Left cardiac atrium (tissue), 4 donors: ENCODE data around the gene MANSC1. TPM values are rescaled to one million over a fixed set of nuclear protein-coding genes. Genes with fewer than 3 reads are reported as not detected.
A peak's percentile ranks its signal among the peaks of the same experiment; 100 is the strongest.
"Not testable (repeated sequence)": the region's sequence is repeated elsewhere in the genome, so short reads cannot be mapped to it uniquely, and the experiment has no call there.

Experiments used
- ATAC-seq, 2 donors: fragments of 200-7000 bp; cut with Tn5 transposase; one replicate each; pipeline ENCODE4 v1.9.1; 2020; ENCODE audit warnings: mild to moderate bottlenecking in 2 of 2, moderate library complexity in 2 of 2
- DNase-seq: peaks from one replicate; pipeline ENCODE4 v3.0.0-alpha.2; 2020
- intact Hi-C, 2 donors: fragments of 100-400 bp; cut with DNase I; formaldehyde crosslinking; loops; one replicate each; pipeline versions ENCODE4 v1.14.1 to v1.15.1; 2022 to 2023
- total RNA-seq, 2 donors: library from RNA; stranded (reverse); fragmentation: NEBNext Ultra II Directional; extraction: Animal tissue kit (Norgen Biotek cat#: 25700); gene quantifications; one replicate each; pipeline ENCODE4 v1.2.1, GENCODE V29; 2021
- donor health status: DM: no; HTN: yes; CAD: no.
- donor health status: DM: no; HTN: yes; CAD: no; lungs with severe emphysema.
- donor health status: DM: yes; HTN: yes; CAD: no.
- donor health status: Dilated cardiomyopathy.

Gene MANSC1
- total RNA-seq, 2 donors from 2014 or later = 12.0 to 18.5 TPM

DNA sequence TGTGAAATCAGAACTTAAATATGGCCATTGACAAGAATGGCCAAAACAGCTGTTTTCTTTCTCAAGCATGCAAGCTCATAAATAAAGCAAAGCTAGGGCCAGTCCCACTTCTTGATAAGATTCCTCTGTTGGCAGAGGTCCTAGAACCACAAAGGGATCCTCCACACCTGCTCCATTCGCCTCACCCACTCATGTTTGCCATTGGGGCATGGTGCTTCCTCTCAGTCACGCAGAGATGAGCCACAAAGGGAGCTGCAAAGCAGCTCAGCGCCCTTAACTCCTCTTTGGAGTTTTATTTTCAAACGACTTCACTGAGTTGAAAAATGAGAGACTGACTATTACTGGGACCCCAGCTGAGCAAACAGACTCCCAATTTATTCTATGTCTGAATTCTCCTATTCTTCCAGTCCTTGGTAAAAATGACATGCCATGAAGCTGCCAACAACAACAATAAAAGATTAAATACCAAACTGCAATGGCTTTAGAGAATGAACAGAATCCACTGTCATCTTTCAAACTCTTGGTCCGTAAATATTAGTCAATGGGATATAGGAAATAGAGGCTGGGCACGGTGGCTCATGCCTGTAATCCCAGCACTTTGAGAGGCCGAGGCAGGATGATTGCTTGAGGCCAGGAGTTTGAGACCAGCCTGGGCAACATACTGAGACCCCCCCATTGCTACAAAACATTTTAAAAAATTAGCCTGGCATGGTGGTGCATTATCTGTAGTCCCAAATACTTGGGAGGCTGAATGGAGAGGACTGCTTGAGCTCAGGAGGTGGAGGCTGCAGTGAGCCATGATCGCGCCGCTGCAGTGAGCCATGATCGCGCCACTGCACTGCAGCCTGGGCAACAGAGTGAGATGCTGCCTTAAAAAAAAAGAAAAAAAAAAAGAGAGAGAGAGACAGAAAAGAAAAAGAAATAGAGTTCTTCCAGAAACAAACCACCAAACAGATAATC lies 16.4 kb downstream of the MANSC1 start:
- ATAC-seq = peak in 1 of 2 donors; percentile 62
- intact Hi-C loops = loop anchor here (2.0 to 5.0 kb wide), 2 partner anchors 251 to 253 kb away; no protein-coding TSS in a partner anchor

DNA sequence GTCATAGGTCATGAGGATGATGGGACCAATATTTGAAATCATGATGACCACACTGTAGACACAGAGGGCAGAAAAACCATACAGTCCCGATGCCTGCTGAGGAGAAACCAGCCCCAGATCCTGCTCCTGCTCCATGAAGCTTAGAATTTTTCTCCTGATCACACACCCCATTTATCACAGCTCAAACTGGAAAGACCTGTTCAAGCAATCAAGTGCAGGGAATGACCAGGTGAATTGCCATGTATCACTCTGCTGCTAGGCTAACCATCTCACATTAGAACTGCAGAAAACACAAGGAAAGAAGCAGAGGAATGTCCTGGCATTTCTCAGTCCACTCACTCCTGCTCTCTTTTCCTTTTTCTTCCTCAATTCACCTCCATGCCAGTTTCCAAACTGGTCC lies 18.1 kb downstream of the MANSC1 start:
- ATAC-seq (no peak), DNase-seq (no peak)
- intact Hi-C loops = loop anchor here in 1 of 2 donors (5.0 kb wide), 1 partner anchor 250 kb away; no protein-coding TSS in a partner anchor

More for the DNA sequence above, 16.4 kb downstream of the MANSC1 start:
- DNase-seq = no peak

DNA sequence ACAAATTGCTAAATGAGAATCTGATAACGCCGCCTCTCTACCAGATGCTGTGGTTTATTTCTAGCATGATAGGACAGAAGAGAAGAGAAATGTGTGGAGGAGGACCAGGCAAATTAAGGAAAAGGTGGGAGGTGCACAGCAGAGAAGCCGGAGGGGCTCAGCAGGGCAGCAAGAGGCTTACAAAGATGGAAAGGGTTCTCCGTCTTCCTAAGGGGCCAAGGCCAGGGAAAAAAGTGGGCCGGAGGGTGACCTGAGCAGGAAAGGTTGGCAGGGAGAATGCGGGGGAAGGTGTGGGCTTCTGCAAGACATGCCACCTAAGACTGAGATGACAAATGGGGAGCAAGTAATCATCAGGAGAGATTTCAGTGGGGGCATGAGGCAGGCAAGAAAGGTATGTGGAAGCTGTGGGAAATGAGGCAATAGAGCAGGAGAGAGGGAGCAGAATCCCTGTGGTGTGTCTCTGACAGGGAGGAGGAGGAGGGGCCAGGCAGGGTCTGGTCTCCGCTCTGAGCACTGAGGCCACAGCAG lies 18.7 kb downstream of the MANSC1 start:
- ATAC-seq (no peak), DNase-seq (no peak)
- intact Hi-C loops = loop anchor here in 1 of 2 donors (5.0 kb wide), 1 partner anchor 249 kb away; no protein-coding TSS in a partner anchor

DNA sequence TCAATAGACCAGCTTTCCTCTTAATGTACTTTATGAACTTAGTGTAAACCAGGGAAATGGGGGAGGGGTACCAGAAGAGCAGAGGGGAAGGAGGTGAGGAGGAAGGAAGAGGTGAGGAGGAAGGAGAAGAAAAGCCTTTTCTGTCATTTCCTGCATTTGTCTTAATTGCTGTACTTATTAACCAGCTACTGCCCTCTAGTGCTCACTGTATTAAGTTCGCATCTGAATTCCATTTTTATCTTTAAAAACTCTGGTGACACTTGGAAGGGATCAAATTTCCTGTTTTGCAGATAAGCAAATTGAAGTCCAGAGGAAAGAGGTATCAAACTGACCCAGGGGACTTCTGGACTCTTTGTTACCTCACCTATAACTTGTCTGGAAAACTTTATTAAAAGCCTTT lies 22.2 kb downstream of the MANSC1 start:
- intact Hi-C loops = loop anchor here in 1 of 2 donors (2.0 to 10.0 kb wide), 2 partner anchors 245 to 743 kb away; no protein-coding TSS in a partner anchor
- ATAC-seq (peak; percentile 27 to 47), DNase-seq (no peak)

DNA sequence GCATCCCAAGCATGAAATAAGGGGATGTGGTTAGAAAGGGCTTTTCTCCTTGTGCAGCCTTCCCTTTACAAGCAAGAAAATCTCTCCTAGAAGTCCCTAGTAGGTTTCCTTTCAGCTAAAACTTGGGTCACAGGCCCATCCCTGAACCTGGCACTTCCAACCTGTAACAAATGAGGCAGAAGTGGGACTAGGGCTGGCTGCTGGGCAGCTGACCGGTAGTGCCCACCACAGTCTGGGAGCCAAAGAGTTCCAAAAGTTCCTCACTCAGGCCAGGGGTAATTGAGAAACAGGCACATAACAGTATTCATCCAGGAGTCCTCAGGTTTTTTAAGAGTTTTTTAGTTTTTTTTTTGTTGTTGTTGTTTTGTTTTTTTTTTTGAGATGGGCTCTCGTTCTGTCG lies 23.8 kb downstream of the MANSC1 start:
- no peak for ATAC-seq
- no peak for DNase-seq
- intact Hi-C loops = loop anchor here in 1 of 2 donors (2.0 to 10.0 kb wide), 2 partner anchors 243 to 741 kb away; no protein-coding TSS in a partner anchor

DNA sequence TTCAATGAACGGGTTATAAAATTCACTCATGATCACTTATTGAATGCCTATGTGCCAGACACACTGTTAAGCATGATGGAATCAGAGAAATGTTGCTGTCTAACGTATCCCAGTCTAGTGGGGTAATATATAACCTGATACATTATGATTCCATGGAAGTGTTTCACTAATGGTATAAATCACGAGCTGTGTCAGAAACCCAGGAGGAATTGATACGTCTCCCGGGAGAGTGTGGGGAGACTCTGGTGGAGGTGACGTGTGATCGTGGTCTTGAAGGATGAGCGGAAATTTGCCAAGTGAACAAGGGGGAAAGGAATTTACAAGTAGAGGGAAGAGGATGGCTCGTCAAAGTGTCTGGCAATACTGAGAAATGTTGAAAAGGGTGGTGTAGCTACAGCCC lies 26.5 kb downstream of the MANSC1 start:
- no peak for DNase-seq
- intact Hi-C loops = loop anchor here in 1 of 2 donors (10.0 kb wide), 1 partner anchor 739 kb away; no protein-coding TSS in a partner anchor
- ATAC-seq = no peak

DNA sequence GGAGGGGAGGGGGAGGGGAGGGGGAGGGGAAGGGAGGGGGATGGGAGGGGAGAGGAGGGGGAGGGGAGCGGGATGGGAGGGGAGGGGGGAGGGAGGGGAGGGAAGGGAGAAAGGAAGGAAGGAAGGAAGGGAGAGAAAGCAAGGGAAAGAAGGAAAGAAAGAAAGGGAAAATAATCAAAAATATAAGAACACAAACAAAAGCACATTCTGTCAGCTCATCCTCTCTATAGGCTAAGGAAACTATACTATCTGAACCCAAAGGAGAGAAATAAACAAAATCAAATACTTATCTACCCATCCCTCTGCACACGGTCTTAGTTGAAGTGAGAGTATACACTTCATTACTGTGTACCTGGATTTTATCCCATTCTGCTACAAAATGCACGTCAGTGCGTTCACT lies 26.9 kb downstream of the MANSC1 start:
- DNase-seq = no peak
- intact Hi-C loops = loop anchor here in 1 of 2 donors (10.0 kb wide), 1 partner anchor 738 kb away; no protein-coding TSS in a partner anchor
- ATAC-seq = no peak

DNA sequence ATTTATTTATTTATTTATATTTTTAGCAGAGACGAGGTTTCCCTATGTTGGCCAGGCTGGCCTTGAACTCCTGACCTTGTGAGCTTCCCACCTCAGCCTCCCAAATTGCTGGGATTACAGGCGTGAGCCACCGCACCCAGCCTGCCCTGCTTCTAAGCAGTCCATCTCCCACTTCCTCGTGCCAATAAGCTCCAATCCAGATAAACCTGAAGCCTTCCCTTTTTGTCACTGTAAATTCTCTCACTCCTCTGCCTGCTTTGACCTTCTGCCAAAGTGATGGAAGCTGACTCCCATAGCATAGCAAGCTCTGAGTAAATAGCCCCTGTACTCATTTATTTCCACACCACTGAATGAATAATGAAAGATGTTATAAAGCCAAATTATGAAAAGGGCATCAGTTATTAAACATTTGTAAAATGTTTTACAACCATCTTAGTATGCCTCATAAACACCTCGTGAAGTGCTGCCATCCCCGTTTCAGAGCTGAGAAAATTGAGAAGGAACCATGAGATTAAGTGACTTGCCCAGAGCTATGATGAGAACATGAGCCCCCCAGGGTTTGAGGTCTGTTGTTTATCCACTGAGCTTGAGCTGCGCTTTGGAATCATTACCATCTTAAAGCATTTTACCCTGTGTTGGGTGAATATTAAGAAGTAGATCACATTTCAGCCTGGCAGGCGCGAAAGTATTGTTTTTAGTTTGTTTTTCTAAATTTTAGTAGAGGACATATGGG lies 30.4 kb downstream of the MANSC1 start:
- ATAC-seq (peak in 1 of 2 donors; percentile 22), DNase-seq (no peak)
- intact Hi-C loops = loop anchor here in 1 of 2 donors (10.0 kb wide), 1 partner anchor 735 kb away; no protein-coding TSS in a partner anchor

DNA sequence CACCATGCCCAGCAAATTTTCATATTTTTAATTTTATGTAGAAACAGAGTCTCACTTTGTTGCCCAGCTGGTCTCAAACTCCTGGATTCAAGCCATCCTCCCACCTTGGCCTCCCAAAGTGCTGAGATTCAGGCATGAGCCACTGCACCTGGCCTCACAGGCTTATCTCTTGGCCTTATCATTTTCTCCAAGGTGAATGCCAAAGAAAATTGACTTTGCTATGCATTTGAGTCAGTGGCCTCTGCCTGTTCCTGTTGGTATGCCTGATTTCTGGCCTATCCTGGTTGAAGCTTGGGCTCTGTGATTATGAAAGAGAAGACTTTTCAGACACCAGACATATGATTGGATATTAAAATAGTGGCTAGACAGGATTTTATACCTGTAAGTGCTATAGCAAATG lies 34.2 kb downstream of the MANSC1 start:
- DNase-seq (no peak), ATAC-seq (no peak)
- intact Hi-C loops = no loop called here

DNA sequence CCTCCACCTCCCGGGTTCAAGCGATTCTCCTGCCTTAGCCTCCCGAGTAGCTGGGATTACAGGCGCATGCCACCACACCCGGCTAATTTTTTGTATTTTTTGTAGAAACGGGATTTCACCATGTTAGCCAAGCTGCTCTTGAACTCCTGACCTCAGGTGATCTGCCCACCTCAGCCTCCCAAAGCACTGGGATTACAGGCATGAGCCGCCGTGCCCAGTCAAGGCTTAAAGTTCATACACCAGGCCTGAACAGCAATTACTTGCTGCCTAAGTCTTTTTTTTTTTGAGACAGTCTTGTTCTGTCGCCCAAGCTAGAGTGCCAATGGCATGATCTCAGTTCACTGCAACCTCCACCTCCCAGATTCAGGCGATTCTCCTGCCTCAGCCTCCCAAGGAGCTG lies 39.3 kb downstream of the MANSC1 start:
- ATAC-seq, intact Hi-C loops, DNase-seq: not testable (repeated sequence)

DNA sequence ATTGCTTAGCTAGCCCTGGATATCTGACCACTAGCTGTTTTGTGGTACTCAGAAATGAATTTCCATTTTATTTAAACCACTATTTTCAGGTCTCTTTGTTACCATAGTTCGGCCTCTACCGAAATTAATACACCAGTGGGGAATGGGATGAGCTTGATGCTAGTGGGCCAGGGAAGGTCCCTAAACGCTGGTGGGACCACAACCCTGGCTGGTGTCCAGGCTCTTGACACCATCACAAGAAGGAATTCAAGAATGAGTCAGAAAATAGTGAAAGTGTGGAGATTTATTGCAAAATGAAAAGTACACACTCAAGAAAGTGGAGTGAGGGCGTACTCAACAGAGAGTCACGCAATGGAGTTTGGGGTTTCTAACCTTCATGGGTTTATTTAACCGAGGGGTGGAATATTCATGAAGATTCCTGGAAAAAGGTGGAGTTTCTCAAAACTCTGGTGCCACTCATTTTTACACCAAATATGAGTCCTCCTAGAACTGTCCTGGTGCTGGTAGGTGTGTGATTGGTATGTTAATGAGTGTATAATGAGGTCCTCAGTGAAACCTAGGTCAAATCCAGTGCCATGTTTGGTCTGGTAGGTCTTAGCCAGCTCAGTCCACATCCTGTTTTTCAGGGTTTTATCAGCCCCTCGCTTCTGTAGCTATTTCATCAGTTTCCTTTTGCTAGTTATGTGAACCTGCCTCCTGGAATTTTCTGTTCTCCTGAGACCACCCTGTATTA lies 44.3 kb downstream of the MANSC1 start:
- ATAC-seq (no peak), DNase-seq (no peak)
- intact Hi-C loops = no loop called here

DNA sequence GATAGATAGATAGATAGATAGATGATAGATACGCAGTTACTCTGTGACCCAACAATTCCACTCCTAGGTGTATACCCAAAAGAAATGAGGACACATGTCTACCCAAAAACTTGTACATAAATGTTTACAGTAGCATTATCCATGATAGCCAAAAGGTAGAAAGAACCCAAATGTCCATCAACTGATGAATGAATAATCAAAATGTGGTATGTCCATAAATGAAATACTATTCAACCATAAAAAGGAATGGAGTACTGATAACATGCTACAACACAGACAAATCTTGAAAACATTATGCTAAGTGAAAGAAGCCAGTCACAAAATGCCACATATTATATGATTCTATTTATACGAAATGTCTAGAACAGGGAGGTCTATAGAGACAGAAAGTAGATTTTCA lies 47.1 kb downstream of the MANSC1 start:
- intact Hi-C loops = no loop called here

DNA sequence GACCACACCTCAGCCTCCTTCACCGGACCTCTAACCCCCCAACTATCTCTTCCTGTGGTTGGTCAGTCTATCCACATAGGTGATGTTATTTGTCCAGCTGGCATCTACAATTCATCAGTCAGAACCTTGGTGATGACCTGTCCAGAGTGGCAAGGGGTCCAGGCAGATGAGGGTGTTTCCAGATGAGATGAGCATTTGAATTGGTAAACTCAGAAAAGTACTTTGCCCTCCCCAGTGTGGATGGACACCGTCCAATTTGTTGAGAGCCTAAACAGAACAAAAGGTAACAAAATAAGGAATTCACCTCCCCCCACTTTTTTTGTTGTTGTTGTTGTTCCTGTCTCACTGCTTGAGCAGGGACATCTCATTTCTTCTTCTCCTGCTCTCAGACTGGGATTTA lies 48.9 kb downstream of the MANSC1 start:
- ATAC-seq (no peak), DNase-seq (no peak)
- intact Hi-C loops = no loop called here

More for the DNA sequence above, 47.1 kb downstream of the MANSC1 start:
- ATAC-seq = no peak
- no peak for DNase-seq

DNA sequence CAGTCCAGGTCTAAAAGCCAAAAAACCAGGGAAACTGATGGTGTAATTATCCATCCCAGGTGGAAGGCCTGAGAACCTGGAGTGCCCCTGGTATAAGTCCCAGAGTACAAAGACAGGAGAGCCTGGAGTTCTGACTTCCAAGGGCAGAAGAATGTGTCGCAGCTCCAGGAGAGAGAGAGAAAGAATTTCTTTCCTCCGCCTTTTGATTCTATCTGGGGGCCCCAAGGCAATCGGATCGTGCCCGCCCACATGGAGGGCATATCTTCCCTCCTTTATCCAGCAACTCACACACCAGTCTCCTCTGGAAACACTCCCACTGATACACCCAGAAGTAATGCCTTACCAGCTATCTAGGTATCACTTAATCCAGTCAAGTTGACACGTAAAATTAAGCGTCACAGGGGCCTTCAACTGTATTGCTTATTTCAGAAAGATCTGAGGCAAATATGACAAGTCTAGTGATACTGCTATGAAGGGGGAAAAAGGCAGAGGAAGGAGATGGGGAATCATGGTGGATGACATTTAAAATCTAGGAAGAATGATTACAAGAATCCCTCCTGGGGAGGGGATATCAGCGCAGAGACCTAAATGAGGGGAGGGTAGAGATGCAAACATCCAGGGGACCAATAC lies 52.7 kb downstream of the MANSC1 start:
- DNase-seq (no peak), ATAC-seq (no peak)
- intact Hi-C loops = loop anchor here in 1 of 2 donors (5.0 kb wide), 1 partner anchor 170 kb away; no protein-coding TSS in a partner anchor

DNA sequence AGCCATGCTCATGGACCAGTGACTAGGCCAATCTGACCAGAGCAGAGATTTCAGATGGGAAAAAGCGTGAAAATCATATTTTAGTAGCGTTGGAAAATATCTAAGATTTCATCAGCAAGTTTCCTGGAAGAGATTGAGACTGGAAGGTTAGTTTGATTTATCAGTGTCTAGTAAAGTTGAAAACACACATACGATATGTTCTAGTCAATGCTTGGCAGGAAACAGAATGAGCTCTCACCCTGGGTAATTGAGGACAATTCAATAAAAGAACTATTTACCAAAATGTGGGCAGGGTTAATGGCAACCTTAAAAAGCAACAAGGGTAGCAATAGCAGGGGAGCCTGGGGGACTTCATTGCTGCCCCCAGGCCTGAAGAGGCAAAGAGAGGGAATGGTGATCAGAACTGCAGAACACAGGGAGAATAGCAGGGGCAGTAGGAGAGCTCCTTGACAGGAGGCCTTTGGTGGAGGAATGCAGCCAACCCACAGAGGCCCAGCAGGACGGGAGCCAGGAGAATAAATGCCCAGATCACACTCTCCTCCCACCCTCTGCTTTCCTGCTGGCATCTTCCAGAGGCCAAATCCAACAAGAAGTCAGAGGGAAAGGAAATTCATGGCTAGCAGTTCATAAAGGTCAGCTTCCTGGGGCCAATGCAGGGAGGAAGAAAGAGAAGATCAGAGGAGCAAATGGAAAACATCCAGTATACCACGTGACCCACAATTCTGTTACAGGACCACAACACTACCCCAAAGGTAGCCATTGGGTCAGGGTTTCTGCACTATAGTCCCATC lies 55.6 kb downstream of the MANSC1 start:
- ATAC-seq (peak in 1 of 2 donors; percentile 32), DNase-seq (no peak)
- intact Hi-C loops = loop anchor here in 1 of 2 donors (5.0 kb wide), 1 partner anchor 167 kb away; no protein-coding TSS in a partner anchor

DNA sequence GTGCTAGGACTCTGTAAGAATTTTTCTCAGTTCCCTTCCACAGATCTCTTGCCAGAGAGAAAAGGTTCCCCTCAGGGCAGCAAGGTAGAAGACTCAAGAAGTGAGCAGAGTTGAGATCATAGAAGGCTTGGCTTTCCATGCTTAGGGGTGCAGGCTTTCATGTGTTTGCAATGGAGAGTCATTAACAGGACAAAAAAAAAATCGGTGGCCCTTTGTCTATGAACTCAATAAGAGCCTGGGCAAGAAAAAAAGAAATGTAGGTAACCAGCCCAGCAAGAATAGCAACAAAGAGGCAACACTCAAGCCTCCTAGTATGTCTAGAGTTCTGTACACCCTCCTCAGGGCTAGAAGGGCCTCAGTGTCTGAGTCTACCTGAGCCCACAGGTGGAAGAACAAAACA lies 59.8 kb downstream of the MANSC1 start:
- DNase-seq (no peak), ATAC-seq (no peak)
- intact Hi-C loops = no loop called here

DNA sequence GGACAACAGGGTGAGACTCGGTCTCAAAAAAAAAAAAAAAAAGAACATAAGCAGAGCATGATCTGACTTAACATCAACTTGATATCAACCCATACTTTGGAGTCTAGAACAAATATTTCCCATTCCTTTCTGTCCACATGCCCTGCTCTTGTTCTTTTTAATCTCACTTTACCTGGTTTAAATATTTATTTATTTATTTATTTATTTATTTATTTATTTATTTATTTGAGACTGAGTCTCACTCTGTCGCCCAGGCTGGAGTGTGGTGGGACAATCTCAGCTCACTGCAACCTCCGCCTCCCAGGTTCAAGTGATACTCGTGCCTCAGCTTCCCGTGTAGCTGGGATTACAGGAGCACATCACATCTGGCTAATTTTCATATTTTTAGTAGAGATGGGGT lies 63.6 kb downstream of the MANSC1 start:
- ATAC-seq (no peak), DNase-seq (no peak)
- intact Hi-C loops = no loop called here
